ENCODE measurements around the gene DCAF6. TPM values are rescaled to one million over a fixed set of nuclear protein-coding genes. Genes with fewer than 3 reads are reported as not detected.

Gene DCAF6
- total and polyA plus RNA-seq, 7 donors, result 33.6 to 102 (median 79.6) TPM

DNA sequence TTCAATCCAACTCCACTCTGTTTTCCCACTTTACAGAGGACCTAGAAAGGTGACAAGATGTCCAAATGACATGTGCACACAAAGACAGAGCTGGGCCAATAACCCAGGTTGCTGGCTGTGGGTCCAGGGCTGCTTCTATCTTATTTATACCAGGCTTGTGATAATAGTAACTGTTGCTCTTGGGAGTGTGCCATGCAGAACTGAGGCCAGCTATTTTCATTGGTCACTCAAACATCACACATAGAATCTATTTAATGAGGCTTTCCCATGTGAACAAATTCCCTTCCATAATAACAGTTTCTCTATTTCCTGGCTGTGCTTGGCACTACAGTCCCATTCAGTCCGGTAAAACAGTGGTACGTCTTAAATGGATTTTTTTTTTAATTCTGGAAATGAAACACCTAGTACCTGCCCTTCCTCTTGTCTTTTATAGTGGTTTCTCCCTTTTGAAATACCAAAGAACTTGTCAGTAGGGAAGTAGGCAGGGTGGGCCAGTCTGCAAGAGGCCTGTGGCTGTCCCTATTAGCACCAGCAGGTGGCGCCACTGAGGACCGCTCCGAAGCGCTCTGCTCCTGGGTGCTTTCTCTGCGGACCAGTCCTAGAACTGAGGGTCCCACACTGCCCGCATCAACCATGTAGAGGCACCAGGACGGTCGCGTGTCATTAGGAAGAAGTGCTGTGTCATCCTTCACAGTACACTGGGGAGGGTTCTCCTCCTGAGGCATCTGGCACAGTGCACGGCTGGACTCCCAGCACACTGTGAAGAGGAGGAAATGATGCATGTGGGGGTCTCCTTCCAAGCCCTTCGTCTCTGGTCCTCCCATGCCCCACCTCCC, 148.1 kb downstream of the DCAF6 start:
- H3K36me3 ChIP-seq, result peaks cover 0 to 26% (median 2%) of the 10 kb centered on the region in 4 donors
- WGBS, 2 donors, result 39 to 62% methylated on average over 13 of the region's 13 CpGs
- intact Hi-C loops (cut with DNase I), result loop anchor here (2.0 to 10.0 kb wide), 3 partner anchors 52 to 370 kb away; partner anchors contain the start of genes DCAF6, GPR161 and MPC2
- peak; percentile 76 for DNase-seq
- peak overlapping the region; percentile 54 to 69 (median 56) for H3K27ac ChIP-seq
- H3K9me3 ChIP-seq, result no peaks in the 10 kb centered on the region
- peaks cover 0 to 41% (median 22%) of the 10 kb centered on the region in 4 donors for H3K4me1 ChIP-seq
- no peak overlapping the region for H3K4me3 ChIP-seq
- TF ChIP-seq EP300 (IDR thresholded peaks at IDR 0.05) (no peak), POLR2A (IDR thresholded peaks at IDR 0.05) (no peak), POLR2AphosphoS5 (IDR thresholded peaks at IDR 0.05) (no peak)
- TF ChIP-seq, protein P1, sequence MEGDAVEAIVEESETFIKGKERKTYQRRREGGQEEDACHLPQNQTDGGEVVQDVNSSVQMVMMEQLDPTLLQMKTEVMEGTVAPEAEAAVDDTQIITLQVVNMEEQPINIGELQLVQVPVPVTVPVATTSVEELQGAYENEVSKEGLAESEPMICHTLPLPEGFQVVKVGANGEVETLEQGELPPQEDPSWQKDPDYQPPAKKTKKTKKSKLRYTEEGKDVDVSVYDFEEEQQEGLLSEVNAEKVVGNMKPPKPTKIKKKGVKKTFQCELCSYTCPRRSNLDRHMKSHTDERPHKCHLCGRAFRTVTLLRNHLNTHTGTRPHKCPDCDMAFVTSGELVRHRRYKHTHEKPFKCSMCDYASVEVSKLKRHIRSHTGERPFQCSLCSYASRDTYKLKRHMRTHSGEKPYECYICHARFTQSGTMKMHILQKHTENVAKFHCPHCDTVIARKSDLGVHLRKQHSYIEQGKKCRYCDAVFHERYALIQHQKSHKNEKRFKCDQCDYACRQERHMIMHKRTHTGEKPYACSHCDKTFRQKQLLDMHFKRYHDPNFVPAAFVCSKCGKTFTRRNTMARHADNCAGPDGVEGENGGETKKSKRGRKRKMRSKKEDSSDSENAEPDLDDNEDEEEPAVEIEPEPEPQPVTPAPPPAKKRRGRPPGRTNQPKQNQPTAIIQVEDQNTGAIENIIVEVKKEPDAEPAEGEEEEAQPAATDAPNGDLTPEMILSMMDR (IDR thresholded peaks at IDR 0.05), result peak; percentile 37 to 86 (median 70)
- no peaks in the 10 kb centered on the region for H3K27me3 ChIP-seq

DNA sequence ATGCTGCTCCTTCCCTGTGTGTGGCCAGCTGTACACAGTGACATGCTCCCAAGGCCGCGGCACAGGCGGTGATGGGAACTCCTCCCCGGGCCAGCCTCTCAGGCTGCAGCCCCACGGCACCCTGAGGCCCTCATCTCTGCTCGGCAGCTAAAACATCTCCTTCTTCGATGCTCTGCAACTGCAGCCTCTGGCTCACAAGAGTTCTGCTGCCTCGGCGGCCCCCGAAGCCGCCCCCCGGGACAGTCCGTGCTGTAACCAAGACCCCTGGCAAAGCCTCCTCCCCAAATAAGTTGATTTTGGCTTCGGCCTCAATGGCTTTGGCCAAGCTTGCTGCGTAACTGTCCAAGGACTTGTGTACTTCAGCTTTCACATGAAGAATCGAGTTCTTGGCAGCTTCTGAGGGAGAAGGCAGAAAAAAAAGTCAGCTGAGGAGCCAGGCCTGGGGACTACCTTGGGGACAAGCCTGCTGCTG, 149.0 kb downstream of the DCAF6 start:
- peak overlapping the region; percentile 54 to 69 (median 56) for H3K27ac ChIP-seq
- H3K4me1 ChIP-seq, result peaks cover 0 to 33% (median 17%) of the 10 kb centered on the region in 4 donors
- no peaks in the 10 kb centered on the region for H3K9me3 ChIP-seq
- no peak overlapping the region for H3K4me3 ChIP-seq
- no peaks in the 10 kb centered on the region for H3K27me3 ChIP-seq
- 84 to 86% methylated on average over 16 of the region's 16 CpGs for WGBS, 2 donors
- H3K36me3 ChIP-seq, result peaks cover 0 to 29% (median 2%) of the 10 kb centered on the region in 4 donors
- intact Hi-C loops (cut with DNase I), result loop anchor here (2.0 to 10.0 kb wide), 2 partner anchors 51 to 371 kb away; partner anchors contain the start of gene GPR161
- peak; percentile 79 for DNase-seq
- TF ChIP-seq POLR2A (IDR thresholded peaks at IDR 0.05), result no peak
- TF ChIP-seq POLR2AphosphoS5 (IDR thresholded peaks at IDR 0.05), result peak in 1 of 4 donors; percentile 19

DNA sequence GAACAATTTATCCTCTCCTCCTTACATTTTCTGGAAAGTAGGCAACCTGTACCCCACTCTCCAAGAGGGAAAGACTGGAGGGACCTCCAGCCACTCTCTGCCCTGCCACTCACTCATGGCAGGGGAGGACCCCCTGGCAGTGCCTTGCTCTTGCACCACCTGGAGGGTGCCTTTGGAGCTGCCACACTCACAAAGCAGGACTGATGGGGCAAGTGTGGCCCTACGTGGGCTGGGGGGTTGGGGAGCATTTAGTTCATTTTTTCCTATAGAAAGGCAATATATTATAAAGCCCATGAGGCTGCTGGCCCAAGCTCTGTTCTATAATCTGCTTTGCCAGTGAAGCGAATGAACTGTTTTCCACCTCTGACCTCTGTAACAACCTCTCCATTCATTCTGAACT, 150.0 kb downstream of the DCAF6 start:
- WGBS, 2 donors, result 73 to 76% methylated on average over 2 of the region's 2 CpGs
- intact Hi-C loops (cut with DNase I), result loop anchor here (10.0 kb wide), 1 partner anchor 372 kb away; no protein-coding TSS in a partner anchor
- DNase-seq, result no peak
- H3K36me3 ChIP-seq, result peaks cover 0 to 29% (median 2%) of the 10 kb centered on the region in 4 donors
- no peak overlapping the region for H3K4me3 ChIP-seq
- peak overlapping the region in 2 of 4 donors; percentile 56 to 69 for H3K27ac ChIP-seq
- peaks cover 0 to 31% (median 17%) of the 10 kb centered on the region in 4 donors for H3K4me1 ChIP-seq
- H3K27me3 ChIP-seq, result no peaks in the 10 kb centered on the region
- TF ChIP-seq, protein P1 (IDR thresholded peaks at IDR 0.05), result no peak
- TF ChIP-seq POLR2A (IDR thresholded peaks at IDR 0.05), result no peak
- no peak for TF ChIP-seq EP300 (IDR thresholded peaks at IDR 0.05)
- TF ChIP-seq POLR2AphosphoS5 (IDR thresholded peaks at IDR 0.05), result no peak
- no peaks in the 10 kb centered on the region for H3K9me3 ChIP-seq

DNA sequence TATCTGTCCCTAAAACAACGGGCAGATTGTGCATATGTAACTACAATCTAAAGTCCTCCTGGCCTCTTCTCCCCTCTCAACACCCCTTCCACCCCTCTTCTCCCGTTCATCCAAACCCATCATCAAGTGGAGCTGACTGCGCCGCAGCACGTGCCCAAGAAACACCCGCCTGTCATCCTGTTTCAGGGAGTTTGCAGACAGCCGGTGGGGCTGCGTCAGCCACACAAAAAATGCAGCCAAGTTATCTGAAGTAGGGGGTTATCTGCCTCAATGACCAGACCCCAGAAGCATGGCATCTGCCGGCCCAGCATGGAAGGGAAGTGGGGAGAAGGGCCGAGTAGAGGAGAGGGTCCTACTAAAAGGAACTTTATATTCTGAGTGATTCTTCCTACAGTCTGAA, 151.2 kb downstream of the DCAF6 start:
- H3K27me3 ChIP-seq, result no peaks in the 10 kb centered on the region
- WGBS, 2 donors, result 95% methylated on average over 10 of the region's 10 CpGs
- H3K4me3 ChIP-seq, result no peak overlapping the region
- no peak overlapping the region for H3K27ac ChIP-seq
- H3K36me3 ChIP-seq, result peaks cover 0 to 29% (median 2%) of the 10 kb centered on the region in 4 donors
- TF ChIP-seq, protein P1 (IDR thresholded peaks at IDR 0.05), result no peak
- TF ChIP-seq EP300 (IDR thresholded peaks at IDR 0.05), result no peak
- intact Hi-C loops (cut with DNase I), result loop anchor here (10.0 kb wide), 1 partner anchor 373 kb away; no protein-coding TSS in a partner anchor
- peaks cover 0 to 20% (median 13%) of the 10 kb centered on the region in 4 donors for H3K4me1 ChIP-seq
- no peaks in the 10 kb centered on the region for H3K9me3 ChIP-seq
- DNase-seq, result no peak
